Dermis microvascular lymphatic vessel endothelial cell (primary cell): ENCODE measurements around the gene DIP2C. TPM values are rescaled to one million over a fixed set of nuclear protein-coding genes. Genes with fewer than 3 reads are reported as not detected.
"Not testable (repeated sequence)": the region's sequence is repeated elsewhere in the genome, so short reads cannot be mapped to it uniquely, and the experiment has no call there.

Experiments used
- DNase-seq, 2 donors: peaks; one replicate each; pipeline versions ENCODE4 v3.0.0 to v3.0.0-alpha.2; 2010; ENCODE audit warnings: low read depth in 2 of 2
- total RNA-seq: library from RNA; depleted of rRNA; stranded (reverse); fragments of >200 nt; gene quantifications from 2 replicates; pipeline ENCODE4 v1.2.1, GENCODE V29; 2014

DIP2C gene
- total RNA-seq, 1 donor from 2014 or later: 4.5 TPM

GRCh38 chr10:659688-660141 lies 29.8 kb downstream of the DIP2C start:
- DNase-seq: peak; percentile 34 to 58

GRCh38 chr10:657816-658350 lies 31.6 kb downstream of the DIP2C start:
- DNase-seq: not testable (repeated sequence)

DNA sequence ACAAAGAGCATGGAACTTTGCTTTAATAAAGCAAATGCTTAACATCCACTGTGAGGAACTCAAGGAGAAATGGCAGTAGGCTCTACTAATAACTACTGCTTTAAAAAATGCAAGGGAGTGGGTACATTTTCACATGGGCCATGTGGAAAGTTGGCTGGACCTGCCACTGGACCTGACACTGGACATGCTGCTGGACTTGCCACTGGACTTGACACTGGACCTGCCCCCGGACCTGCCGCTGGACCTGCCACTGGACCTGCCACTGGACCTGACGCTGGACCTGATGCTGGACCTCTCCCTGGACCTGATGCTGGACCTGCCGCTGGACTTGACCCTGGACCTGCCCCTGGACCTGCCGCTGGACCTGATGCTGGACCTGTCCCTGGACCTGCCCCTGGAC lies 32.6 kb downstream of the DIP2C start:
- no peak for DNase-seq

GRCh38 chr10:655184-655583 lies 34.3 kb downstream of the DIP2C start:
- DNase-seq: no peak

GRCh38 chr10:654647-654996 lies 34.8 kb downstream of the DIP2C start:
- DNase-seq: no peak

DNA sequence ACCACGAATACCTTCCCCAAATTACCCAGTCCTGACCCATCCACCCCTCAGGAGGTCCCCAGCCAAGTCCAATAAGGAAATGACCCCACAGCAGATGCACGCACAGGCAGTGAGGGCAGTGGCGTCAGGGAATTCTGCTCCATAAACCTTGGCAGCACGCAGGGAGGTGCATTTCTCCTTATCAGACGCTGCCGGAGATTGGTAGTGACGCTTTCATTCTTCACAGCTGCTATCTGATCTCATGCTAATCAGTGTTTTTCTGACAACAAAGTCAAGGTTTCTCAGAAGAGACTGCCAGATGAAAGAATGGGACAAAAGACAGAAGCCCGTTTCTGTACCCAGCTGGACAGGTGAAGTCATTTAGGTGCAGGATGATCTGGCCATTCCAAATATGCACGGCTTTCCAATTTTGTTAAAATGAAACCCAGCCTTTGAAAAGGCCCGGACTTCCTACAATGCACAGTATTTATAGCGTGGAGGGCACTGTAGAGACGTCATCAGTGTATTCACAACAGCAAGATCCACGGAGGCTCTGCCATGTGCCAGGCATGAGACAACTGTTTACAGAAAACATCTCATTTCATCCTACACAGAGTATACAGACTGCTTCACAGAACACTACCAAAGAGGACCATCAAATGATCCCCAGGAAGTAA lies 35.3 kb downstream of the DIP2C start:
- DNase-seq: peak; percentile 8 to 29

GRCh38 chr10:652832-653459 lies 36.5 kb downstream of the DIP2C start:
- not testable (repeated sequence) for DNase-seq

DNA sequence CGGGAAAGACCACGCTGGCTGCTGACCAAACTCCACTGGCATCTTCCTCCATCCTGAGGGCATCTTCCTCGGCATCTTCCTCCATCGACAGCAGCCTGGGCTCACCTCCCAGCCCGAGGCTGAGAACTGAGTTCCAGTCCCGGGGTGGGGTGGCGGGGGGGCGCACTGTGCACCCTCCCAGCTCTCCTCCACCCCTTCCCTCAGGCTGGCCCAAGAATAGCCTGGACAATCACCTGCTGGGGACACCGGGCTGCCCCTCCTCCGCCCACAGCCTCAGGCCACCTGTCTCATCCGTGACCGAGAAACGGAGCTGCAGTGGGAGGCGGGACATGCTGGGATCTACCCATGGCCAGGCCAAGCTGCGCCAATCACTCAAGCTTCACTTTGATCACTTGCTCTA lies 37.2 kb downstream of the DIP2C start:
- DNase-seq: no peak

DNA sequence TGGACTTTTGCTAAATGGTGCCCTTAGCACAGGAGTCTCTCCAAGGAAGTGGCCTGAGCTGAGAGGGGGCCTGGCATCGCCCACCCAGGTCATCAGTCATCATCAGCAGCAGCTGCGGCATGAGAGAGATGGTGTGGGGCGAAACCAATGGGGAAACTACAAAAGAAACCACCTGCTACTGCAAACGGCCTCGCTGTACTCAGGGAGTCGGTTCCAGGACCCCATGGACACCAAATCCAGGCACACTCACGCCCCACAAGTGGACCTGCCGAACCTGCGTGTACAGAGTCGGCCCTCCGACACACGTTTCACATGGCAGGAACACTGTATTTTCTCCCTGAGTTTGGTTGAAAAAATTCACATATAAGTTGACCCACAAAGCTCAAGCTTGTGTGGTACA lies 37.8 kb downstream of the DIP2C start:
- no peak for DNase-seq

GRCh38 chr10:650886-651615 lies 38.4 kb downstream of the DIP2C start:
- no peak for DNase-seq

GRCh38 chr10:650441-650851 lies 39.0 kb downstream of the DIP2C start:
- DNase-seq: peak in 1 of 2 donors; percentile 31

GRCh38 chr10:649798-650440 lies 39.5 kb downstream of the DIP2C start:
- peak; percentile 32 to 93 for DNase-seq

- DNase-seq: no peak
These were observed 40.0 kb downstream of the DIP2C start for GRCh38 chr10:649445-649797.

DNA sequence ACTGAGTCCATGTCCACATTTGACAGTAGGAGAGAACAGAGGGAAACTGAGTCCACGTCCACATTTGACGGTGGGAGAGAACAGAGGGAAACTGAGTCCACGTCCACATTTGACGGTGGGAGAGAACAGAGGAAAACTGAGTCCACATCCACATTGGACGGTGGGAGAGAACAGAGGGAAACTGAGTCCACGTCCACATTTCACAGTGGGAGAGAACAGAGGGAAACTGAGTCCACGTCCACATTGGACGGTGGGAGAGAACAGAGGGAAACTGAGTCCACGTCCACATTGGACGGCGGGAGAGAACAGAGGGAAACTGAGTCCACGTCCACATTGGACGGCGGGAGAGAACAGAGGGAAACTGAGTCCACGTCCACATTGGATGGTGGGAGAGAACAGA lies 42.4 kb downstream of the DIP2C start:
- not testable (repeated sequence) for DNase-seq

DNA sequence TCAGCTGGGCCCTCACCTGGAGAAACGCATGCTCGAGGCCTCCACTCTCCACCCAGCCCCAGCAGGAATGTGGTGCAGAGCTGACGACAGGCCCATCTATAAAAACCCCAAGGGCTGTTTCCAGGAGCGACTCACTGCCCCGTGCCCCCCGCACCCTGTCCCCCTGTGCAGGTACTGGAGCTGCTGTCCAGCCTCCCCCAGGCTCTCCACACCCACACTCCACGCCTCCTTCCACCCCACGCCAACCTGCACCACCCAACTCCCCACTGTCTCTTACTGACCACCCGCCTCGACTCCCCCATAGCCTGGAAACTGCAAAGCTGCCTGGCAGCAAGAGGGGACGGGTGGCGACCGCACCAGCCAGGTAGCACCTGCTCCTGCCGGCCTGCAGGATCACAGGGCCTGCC lies 43.3 kb downstream of the DIP2C start:
- no peak for DNase-seq

GRCh38 chr10:644943-645334 lies 44.5 kb downstream of the DIP2C start:
- DNase-seq: no peak

GRCh38 chr10:644076-644942 lies 45.2 kb downstream of the DIP2C start:
- DNase-seq: no peak

DNA sequence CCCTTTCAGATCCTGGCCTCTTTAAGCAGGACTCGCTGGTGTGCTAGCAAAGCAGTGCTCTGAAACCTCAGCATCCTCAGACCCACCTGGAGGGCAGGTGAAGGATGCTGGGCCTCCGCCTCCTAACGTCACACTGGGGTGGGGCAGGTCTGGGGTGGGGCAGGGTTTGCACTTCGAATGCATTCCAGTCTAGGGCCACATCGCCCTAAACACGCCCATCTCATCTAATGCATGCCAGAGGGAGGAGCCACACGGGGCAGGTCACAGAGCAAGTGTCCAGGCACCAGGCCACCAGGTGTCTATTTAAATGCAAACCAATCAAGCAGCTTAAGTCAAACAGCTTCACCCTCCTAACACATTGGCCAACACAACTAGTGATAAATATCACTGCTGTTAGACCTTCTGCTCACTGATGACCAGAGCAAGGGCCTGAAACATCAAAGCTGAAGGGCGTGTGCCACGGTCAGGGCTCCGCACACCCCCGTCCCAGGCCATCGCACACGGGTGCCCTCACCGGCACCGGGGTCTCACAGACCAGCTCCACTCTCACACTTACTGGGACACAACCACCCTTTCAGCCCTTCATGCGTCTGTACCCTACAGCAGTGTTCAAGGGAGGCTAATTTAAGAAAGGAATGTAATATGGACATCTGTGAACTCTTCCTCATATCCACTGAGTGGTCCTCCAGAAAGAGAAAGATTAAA lies 47.1 kb downstream of the DIP2C start:
- DNase-seq: no peak

DNA sequence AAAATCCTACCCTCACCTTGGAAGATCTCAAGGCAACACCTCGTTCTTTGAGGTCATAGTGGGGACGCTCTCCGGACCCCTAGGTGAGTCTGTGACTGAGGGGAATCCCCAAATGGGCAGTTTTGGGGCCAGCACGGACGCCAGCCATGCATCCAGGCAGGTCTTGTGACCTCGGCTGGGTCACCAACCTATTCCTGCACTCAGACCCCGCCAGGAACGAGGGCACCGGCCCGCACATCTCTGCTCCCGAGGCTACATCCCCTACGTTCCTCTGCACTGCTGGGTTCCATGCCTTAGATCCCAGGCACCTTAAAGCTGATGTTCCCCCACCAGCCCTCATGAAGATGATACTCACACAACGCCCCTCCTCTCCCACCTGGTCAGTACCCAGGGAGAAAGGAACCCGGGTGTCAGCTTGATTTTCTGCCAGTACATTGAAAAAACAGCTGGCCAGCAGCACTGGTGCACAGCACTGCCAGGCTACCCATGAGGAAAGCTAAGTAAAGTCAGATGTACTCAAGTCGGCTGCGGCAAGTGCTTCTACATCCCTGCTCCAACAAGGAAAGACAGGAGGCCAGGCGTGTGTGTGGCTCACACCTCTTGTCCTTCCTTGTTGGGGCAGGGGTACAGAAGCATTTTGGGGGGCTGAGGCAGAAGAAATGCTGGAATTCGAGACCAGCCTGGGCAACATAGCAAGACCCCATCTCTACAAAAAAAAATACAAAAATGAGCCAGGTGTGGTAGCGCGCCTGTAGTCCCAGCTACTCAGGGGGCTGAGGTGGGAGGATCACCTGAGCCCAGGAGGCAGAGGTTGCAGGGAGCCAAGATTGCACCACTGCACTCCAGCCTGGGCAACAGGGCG lies 48.1 kb downstream of the DIP2C start:
- no peak for DNase-seq

- DNase-seq: no peak
These were observed 48.8 kb downstream of the DIP2C start for GRCh38 chr10:640673-641045.
